ENCODE results near the gene IP6K2.
"Not testable (repeated sequence)": the region's sequence is repeated elsewhere in the genome, so short reads cannot be mapped to it uniquely, and the experiment has no call there.

The IP6K2 gene

GRCh38 chr3:48725185-48725855 lies 8.3 kb upstream of the IP6K2 start:
- DNase-seq, result not testable (repeated sequence)

- DNase-seq, result no peak
Measured at GRCh38 chr3:48723725-48724124, 6.7 kb upstream of the IP6K2 start.

- DNase-seq, result not testable (repeated sequence)
Measured at GRCh38 chr3:48723293-48723692, 6.3 kb upstream of the IP6K2 start.

GRCh38 chr3:48716508-48716981 lies 476 bp downstream of the IP6K2 start:
- DNase-seq, result peak; percentile 15 to 45

GRCh38 chr3:48715174-48715800 lies 1.7 kb downstream of the IP6K2 start:
- DNase-seq, result no peak

DNA sequence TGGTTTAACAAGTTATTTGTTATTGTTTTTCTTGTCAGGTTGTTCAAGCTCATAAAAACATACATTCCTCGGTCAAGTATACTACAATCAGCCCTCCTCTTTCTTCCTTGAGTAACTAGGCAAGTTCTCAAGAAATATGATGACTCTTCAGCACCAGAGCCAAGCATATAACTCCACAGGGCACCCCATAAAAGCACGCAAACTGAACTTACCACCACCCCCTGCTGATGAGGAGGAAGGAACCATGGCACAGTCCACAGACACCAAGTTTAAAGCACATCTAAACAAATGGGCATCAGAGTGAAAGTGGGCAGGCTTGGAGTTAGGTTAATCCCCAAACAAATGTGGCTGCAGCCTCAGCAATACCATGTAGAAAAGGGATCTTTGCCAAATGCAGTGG lies 5.3 kb downstream of the IP6K2 start:
- no peak for DNase-seq

DNA sequence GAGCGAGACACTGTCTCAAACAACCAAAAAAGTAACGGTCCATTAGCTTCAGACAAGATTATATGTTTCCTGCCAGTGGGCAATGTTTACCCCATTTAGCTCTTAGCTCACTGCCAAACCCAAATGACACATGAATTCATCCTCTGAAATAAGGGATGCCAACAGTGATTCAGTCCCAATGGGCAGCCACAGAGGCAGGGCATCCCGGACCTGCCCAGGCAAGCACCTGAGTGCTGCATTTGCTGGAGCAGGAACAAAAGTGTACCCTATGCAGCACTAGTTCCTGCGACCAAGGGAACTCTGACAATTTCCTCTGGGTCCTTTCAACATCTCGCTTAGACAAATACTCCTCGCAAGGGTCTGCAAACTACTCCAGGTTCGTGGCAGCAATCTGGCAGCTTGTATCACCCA lies 8.0 kb downstream of the IP6K2 start:
- no peak for DNase-seq

DNA sequence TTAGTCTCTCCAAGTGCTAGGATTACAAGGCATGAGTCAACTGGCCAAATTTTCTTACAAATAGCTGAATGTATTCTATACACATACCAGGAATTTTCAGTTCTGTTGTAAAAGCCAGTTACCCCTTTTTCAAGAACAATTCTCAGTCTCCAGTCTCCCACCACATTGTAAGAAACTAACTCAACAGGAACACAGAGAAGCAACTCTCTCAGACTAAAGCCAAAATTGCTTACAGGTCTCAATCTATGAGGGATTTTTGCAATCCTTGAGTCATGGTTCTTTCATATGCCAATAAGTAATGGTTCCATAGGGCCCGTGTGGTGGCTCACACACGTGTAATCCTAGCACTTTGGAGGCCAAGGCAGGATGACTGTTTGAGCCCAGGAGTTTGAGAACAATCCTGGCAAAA lies 8.5 kb downstream of the IP6K2 start:
- DNase-seq, result no peak

DNA sequence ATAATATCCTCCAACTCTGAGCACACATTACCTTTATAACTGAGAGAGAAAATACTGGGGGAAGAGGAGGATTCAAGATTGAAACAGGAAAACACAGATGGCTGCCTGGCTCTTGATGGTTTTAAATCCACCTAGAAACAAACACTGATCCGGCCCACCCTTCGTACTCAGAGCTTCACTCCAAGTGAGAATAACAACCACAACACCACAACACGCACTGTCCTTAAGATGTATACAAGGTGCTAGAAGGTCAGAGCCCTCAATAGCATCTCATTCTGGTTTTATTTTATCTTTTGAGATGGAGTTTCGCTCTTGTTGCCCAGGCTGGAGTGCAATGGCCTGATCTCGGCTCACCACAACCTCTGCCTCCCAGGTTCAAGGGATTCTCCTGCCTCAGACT lies 9.9 kb downstream of the IP6K2 start:
- DNase-seq, result no peak

- DNase-seq, result no peak
Measured at GRCh38 chr3:48702320-48702920, 14.6 kb downstream of the IP6K2 start.

DNA sequence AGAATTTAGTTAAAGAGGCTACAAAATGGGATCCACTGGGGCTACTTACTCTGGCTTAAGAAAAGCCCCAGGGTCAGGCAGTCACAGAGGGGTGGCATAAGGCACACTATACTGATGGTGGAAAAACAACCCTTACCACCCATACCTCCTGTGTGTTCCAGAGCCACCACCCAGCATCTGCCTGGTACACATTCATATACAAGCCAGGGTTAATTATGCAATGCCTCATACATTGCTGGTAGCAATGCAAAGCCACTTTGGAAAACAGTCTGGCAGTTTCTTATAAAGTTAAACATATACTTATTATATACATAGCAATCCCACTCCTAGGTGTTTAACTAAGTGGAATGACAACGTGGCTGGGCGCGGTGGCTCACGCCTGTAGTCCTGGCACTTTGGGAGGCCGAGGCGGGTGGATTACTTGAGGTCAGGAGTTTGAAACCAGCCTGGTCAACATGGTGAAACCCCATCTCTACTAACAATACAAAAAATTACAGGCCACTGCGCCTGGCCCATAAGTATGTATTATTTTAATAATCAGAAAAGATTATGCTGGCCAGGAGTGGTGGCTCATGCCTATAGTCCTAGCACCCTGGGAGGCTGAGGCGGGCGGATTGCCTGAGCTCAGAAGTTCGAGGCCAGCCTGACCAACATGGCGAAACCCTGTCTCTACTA lies 16.2 kb downstream of the IP6K2 start:
- DNase-seq, result no peak

DNA sequence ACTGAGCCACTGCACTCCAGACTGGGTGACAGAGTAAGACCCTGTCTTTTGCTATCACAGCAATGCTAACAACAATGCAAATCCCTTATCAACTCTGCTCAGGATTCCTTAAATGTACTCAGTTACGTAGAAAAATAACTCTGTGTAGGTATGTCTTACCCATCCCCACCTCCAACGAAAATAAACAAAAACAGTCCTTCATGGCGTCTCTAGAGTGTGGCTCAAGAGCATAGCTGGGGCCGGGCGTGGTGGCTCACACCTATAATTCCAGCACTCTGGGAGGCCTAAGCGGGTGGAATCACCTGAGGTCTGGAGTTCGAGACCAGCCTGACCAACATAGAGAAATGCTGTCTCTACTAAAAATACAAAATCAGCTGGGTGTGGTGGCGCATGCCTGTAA lies 18.1 kb downstream of the IP6K2 start:
- DNase-seq, result no peak

DNA sequence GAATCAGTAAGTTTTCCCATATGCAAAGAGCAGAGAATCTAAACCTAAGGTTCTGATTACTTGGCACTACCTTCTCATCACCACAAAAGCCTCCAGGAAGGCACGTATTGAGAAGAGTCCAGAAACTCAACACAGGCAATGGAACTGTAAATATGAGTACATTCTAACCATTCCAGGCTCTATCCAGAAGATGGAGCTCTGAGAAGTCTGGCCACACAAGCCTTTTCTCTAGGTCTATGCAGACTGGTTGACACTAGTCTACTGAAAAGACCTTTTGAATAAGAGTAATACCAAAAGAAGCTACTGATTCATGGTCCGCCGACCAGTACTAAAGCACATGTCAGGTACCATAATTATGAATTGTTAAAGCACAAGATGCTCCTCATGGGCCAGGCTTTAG lies 19.1 kb downstream of the IP6K2 start:
- DNase-seq, result no peak

DNA sequence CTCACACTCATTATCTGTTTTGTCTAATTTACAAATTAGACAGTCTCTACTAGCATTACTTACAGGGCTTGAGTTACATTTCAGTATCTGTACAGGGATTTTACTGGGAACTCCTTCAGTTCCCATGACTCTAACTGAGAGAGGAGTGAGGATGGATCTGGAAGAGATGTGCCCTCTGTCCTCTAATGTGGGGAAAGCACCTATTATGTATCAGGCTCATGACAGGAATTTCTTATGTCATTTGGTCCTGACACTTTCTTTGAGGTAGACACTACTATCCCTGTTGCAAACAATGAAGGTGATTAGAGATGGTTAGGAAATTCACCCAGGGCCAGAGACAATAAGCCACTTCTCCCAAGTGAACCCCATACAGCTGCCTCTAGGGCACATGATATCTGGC lies 20.4 kb downstream of the IP6K2 start:
- DNase-seq, result no peak

DNA sequence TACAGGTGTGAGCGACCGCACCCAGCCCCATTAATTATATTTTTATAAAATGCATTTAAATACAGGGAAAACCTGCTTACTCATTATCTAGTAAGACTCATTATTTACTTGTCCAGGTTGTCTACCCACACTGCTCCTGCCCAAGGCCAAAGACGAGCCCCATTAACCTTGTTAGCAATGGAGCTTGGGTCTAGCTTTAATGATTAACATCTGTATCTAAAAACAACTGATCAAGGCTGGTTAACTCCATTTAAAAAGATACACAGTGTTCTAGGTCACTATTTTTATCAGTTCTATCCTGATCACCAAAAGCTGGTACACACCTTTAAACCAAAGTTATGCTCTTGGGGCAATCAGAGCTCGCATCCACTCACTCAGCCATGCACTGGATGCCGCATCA lies 20.9 kb downstream of the IP6K2 start:
- DNase-seq, result no peak

DNA sequence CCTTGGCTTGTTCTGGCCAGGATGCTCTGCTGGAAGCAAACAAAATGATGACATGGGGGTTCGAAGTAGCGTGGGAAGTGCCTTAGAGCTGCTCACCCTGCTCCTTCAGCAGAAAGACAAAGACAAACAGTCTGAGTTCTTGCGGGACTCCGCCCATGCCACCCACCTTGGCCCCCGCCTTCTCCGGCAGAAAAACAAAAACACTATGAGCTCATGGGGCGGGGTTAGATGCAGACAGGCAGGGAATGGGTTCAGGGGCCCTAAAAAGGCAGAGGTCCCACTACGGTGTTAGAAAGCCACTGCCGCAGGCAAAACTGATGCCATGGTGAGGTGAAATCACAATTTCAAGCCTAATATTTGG lies 21.6 kb downstream of the IP6K2 start:
- DNase-seq, result no peak

DNA sequence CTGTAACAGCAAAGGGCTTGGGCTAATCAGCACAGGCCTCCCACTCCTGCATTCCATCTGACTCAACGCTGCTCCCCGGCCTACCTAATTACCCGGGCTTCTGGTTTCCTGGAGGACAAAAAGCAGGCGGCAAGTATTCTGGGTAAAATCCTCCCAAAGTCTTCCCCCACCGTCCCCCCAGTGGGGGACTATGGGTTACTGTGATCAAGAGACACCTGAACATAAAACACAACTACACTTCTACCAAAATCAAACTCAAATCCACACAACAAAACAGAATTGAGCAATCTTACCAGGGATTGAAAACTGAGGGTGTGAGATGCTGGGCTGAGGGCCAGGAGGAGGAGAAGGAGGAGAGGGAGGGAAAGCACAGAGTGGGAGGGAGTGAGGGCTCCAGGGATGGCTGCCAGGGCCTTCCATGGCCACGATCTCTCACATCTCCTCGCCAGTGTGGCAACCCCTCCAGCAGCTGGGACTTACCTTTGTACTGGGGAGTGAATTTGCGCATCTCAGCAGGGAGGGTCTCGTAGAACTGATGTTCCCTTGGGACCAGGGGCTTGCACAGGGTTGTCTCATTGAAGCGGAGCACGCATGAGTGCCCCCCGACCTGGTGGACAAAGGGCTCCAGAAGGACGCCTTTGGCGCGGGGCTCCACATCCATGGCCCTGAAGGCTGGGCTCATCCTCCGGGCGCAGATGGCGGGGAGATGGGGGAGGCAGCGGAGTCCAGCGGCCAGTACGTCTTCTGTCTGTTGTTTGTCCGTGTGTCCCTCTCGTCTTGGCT lies 22.2 kb downstream of the IP6K2 start:
- DNase-seq, result no peak

DNA sequence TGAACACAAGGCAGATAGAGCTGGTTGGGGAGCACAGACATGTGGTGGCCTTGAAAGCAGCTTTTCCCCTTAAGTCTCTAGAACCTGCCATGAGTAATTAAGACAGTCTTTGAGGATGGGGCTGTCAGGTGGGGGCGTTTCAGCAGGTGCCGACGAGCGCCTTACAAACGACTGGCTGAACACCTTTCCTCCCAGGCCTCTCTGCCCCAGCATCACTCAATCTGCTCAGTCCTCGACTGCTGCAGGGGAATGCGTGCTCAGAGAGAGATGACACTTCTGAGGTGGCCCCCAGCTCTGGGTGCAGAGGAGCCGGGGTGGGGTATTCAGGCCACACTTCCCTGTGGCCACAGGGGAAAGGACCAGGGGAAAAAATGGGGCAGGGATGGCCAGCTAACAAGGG lies 23.2 kb downstream of the IP6K2 start:
- no peak for DNase-seq

DNA sequence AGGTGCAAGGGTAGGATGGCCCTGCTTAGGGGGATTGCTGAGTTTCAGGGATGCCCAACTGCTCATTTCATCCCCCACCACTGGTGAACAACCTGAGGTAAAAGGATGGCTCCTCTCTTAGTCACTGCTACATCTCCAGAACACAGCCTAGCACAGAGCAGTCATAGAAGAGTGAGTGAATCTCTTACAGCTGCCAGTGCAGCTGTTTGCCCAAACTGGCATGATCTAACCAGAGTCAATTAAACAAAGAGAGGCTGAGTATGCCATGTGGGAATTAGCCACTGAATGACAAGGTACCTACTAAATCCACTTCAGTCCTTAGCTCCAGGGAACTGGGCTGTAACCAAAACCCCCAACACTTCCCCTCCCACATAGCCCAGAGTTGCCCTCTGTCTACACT lies 24.5 kb downstream of the IP6K2 start:
- DNase-seq, result no peak

DNA sequence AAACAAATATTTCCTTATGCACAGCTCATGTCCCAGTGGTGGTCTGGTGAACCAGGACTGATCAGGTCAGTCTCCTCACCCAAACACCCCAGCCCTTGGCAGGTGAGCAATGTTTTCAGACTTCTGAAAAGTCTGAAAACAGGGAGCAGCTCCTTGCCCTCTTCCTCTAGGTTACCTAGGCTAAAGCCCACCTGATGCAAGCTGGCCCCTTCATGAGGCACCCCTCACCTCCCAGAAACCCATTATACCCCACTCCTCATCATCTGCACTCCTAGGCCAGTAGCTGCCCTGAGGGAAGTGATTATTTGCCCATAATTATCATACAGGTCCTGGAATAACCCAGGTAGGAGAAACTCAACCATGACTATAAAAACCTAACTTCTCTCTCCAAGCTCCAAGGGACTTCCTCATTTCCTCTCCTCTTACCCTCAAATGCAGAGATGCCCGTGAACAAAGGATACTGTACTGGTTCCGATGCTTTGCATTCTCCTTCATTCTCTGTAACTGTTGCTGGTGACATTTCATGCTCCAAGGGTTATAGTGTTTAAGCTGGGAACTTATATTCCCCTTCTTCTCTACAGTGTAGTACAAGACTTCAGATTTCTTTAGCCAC lies 26.1 kb downstream of the IP6K2 start:
- DNase-seq, result no peak

DNA sequence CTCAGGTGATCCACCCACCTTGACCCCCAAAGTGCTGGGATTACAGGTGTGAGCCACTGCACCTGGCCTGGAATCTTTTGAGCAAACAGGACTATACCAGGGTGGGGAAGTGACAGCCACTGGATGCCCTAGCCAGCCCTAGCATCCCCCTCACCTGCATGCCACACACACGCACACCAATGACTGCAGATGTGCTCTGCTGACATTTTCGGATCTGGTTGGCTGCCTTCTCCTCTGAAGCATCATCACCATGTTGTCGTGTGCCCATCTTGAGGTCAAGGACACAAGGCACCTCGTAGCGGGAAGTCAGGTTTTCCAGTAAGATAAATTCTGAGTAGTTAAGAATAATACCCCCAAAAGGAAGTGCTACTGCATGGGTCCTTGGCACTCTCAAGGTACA lies 27.6 kb downstream of the IP6K2 start:
- DNase-seq, result no peak

- no peak for DNase-seq
Measured at GRCh38 chr3:48688737-48689075, 28.3 kb downstream of the IP6K2 start.

Data from CD4-positive, alpha-beta T cell treated with Interleukin-1 beta for 1 hour (primary cell).